Measurements from ENCODE around the gene SPHKAP.
"Not testable (repeated sequence)": the region's sequence is repeated elsewhere in the genome, so short reads cannot be mapped to it uniquely, and the experiment has no call there.

The SPHKAP gene, protein sequence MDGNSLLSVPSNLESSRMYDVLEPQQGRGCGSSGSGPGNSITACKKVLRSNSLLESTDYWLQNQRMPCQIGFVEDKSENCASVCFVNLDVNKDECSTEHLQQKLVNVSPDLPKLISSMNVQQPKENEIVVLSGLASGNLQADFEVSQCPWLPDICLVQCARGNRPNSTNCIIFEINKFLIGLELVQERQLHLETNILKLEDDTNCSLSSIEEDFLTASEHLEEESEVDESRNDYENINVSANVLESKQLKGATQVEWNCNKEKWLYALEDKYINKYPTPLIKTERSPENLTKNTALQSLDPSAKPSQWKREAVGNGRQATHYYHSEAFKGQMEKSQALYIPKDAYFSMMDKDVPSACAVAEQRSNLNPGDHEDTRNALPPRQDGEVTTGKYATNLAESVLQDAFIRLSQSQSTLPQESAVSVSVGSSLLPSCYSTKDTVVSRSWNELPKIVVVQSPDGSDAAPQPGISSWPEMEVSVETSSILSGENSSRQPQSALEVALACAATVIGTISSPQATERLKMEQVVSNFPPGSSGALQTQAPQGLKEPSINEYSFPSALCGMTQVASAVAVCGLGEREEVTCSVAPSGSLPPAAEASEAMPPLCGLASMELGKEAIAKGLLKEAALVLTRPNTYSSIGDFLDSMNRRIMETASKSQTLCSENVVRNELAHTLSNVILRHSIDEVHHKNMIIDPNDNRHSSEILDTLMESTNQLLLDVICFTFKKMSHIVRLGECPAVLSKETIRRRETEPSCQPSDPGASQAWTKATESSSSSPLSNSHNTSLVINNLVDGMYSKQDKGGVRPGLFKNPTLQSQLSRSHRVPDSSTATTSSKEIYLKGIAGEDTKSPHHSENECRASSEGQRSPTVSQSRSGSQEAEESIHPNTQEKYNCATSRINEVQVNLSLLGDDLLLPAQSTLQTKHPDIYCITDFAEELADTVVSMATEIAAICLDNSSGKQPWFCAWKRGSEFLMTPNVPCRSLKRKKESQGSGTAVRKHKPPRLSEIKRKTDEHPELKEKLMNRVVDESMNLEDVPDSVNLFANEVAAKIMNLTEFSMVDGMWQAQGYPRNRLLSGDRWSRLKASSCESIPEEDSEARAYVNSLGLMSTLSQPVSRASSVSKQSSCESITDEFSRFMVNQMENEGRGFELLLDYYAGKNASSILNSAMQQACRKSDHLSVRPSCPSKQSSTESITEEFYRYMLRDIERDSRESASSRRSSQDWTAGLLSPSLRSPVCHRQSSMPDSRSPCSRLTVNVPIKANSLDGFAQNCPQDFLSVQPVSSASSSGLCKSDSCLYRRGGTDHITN (N-terminal part only)

GRCh38 chr2:228181098-228182019, at the start of gene SPHKAP:
SPHKAP (minus strand) TSS chr2:228181687; CDS start chr2:228181598, 89 bp downstream.
- no peak for DNase-seq

DNA sequence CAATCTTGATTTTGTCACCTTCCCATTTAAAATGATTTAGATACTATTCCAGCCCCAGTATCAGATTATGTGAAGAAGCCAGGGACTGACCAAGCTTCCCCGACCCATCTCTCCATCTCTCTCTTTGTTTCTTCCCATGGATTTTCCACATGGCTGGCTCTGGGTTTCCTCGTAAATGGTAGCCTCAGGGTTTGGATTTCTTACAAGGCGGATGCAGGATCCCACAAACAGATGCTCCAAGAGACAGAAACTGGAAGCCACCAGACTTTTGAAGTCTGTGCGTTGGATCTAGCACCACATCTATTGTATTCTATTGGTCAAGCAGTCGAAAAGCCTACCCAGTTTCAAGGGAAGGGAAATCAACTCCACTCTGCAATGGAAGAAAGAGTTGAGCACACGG, 46.0 kb upstream of the SPHKAP start:
- no peak for DNase-seq

DNA sequence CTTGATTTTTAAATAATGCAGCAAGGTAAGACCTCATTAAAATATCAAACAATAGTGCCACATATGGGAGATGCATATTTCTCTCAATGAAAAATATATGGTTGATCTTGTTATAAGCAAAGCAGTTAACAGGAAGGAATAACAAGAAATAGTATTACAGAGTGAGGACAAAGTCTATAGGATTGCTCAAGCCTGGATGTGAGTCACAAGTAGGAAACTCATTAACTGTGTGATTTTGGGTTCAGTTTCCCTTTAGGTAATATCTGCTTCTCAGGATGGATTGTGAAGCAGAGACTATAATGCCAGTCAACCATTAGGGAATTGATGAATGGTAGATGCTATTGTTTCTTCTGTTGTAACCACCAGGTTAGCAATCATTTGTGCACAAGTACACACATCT, 42.9 kb upstream of the SPHKAP start:
- DNase-seq, result no peak

- DNase-seq, result not testable (repeated sequence)
Measured at GRCh38 chr2:228218593-228218992, 37.1 kb upstream of the SPHKAP start.

GRCh38 chr2:228197504-228197903, 16.0 kb upstream of the SPHKAP start:
- no peak for DNase-seq

- DNase-seq, result no peak
Measured at GRCh38 chr2:228180181-228181097, 1.0 kb downstream of the SPHKAP start.

- DNase-seq, result no peak
Measured at GRCh38 chr2:228167290-228167689, 14.2 kb downstream of the SPHKAP start.

DNA sequence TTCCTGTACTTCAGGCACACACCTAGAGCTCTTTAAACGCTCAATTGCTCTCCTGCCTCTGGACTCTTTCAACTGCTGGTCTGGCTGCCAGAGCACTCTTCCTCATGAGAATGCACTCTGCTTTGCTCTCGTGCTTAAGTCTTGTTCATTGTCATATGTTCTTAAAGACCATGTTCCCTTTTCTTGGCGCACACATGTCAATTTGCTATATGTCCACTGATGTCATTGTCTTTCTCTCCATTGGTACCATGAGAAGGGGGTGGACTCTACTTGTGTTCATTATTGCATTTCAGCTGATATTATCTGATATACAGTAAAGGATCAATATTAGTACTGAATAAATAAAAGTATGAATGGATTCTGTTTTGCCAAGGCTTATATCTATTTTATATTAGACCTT, 16.8 kb downstream of the SPHKAP start:
- no peak for DNase-seq

GRCh38 chr2:228157841-228158240, 23.6 kb downstream of the SPHKAP start:
- DNase-seq, result no peak

GRCh38 chr2:228144961-228145360, 36.5 kb downstream of the SPHKAP start:
- no peak for DNase-seq

- DNase-seq, result no peak
Measured at GRCh38 chr2:228140934-228141528, 40.5 kb downstream of the SPHKAP start.

DNA sequence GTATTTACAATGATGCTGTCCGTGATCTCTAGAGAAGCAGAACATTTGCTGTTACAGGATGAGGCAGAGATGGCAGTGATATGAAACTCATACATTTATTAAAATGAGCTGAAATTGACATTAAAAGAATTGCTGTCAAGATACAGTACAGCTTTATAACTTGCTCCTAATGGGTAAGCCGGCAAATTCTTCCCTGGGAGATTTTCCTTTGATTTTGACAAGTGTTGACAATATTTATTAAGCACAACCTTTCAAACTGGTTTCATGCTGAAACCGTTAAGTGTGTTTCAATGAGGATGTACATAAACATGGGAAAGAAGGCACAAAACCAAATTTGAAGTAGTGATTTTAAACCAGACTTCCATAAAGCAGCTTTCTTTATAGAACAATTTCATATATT, 45.5 kb downstream of the SPHKAP start:
- DNase-seq, result no peak

GRCh38 chr2:228135300-228135699, 46.2 kb downstream of the SPHKAP start:
- no peak for DNase-seq

GRCh38 chr2:228131833-228132232, 49.7 kb downstream of the SPHKAP start:
- no peak for DNase-seq

DNA sequence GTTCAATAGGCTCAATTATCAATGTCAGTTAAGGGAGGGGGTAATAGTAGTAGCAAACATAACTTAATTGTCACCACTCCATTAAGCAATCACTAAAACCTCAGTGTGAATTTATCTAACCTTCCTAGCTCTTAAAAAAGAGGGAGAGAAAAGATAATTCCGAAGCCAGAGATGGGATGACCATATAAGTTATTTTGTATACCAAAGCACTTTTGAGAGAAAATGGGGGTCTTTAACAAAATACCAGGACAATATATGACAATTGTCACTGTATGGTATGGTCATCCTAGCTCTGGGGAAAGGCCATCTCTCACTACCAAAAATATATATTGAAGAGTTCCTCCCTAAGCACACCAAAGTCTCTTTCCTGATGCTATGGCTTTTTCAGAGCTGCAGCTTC, 55.1 kb downstream of the SPHKAP start:
- no peak for DNase-seq

- no peak for DNase-seq
Measured at GRCh38 chr2:228118940-228119339, 62.5 kb downstream of the SPHKAP start.

DNA sequence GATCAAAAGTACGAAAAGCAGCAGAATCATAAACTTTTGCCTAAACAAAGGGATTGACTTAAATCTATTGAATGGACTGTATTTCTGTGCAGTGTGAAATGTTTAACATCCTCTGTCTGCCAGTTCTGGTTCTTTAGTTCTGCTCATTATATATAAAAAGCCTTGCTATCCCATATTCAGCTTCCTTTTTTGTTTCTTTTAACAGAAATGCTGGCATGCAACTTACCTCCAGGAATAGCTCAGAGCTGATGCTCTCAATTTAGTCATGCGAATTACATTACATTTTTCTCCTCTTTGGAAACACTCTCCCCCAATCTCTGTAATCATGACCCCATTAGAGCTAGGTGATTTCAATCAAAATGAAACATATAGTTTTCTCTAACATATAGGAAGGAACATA, 73.6 kb downstream of the SPHKAP start:
- DNase-seq, result no peak

- DNase-seq, result no peak
Measured at GRCh38 chr2:228105526-228106250, 75.8 kb downstream of the SPHKAP start.

DNA sequence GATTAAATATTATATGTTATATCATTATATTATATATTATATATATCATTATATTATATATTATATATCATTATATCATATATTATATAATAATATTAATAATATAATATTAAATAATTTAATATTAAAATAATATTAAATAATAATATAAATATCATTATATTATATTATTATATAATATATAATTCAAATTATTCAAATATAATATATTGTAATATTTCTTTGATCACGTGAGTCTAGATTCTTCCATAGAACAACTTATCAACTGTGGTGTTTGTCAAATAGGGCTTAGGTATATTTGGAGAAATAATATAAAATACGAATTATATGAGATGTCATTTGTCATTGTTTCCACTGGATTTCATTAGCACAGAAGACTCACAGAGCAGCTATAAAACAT, 77.3 kb downstream of the SPHKAP start:
- DNase-seq, result no peak

- DNase-seq, result no peak
Measured at GRCh38 chr2:228103379-228103778, 78.1 kb downstream of the SPHKAP start.

All from CD4-positive, alpha-beta T cell treated with Interleukin-17A for 1 hour (primary cell).